Coronary artery (tissue), 2 donors: ENCODE data around the gene RSF1.

Experiments used
- DNase-seq: peaks from one replicate; pipeline ENCODE4 v3.0.0-alpha.2; 2017; ENCODE audit warnings: low spot score
- H3K27ac ChIP-seq, 2 donors: fragments of 200-600 bp; sonication (generic); one replicate each; pipeline ENCODE4 v1.5.1; 2016 to 2019
- H3K4me3 ChIP-seq: fragments of 200-600 bp; sonication (generic); 2 replicates; pipeline ENCODE4 v1.5.1; 2016; ENCODE audit warnings: mild to moderate bottlenecking, moderate library complexity
- TF ChIP-seq, protein P1 (sequence below): fragments of 200-600 bp; sonication (generic); IDR thresholded peaks from one replicate; pipeline ENCODE4 v1.5.1; 2019; ENCODE audit warnings: antibody characterized with exemption

Gene RSF1

DNA sequence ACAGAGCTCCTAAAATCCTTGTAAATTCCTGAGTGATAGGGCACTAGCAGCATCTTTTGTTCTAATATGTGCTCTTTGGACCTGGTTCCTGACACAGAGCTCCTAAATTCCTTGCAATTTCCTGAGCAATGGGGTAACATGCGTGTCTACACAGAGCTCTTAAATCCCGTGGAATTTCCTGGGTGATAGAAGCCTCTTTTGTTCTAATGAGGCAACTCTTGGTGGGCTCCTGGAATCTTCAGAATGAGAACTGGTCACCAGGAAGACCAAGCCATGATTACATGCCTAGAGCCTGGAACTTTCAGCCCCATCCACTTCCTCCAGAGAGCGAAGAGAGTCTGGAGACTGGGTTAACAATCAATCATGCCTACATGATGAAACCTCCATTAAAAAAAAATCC is 19.0 kb downstream of the RSF1 start:
- TF ChIP-seq, protein P1, sequence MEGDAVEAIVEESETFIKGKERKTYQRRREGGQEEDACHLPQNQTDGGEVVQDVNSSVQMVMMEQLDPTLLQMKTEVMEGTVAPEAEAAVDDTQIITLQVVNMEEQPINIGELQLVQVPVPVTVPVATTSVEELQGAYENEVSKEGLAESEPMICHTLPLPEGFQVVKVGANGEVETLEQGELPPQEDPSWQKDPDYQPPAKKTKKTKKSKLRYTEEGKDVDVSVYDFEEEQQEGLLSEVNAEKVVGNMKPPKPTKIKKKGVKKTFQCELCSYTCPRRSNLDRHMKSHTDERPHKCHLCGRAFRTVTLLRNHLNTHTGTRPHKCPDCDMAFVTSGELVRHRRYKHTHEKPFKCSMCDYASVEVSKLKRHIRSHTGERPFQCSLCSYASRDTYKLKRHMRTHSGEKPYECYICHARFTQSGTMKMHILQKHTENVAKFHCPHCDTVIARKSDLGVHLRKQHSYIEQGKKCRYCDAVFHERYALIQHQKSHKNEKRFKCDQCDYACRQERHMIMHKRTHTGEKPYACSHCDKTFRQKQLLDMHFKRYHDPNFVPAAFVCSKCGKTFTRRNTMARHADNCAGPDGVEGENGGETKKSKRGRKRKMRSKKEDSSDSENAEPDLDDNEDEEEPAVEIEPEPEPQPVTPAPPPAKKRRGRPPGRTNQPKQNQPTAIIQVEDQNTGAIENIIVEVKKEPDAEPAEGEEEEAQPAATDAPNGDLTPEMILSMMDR: no peak
- H3K27ac ChIP-seq: no peak overlapping the region
- DNase-seq: no peak
- H3K4me3 ChIP-seq: no peak overlapping the region

DNA sequence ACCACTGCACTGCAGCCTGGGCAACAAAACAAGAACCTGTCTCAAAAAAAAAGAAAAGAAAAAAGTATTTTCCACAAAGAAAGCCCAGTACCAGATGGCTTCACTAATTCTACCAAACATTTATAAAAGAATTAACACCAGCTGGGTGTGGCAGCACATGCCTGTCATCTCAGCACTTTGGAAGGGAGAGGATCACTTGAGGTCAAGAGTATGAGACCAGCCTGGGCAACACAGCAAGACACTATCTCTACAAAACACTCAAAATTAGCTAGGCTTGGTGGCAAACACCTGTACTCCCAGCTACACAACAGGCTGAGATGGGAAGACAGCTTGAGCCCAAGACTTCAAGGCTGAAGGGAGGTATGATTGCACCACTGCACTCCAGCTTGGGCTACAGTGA is 20.1 kb downstream of the RSF1 start:
- TF ChIP-seq, protein P1: no peak

DNA sequence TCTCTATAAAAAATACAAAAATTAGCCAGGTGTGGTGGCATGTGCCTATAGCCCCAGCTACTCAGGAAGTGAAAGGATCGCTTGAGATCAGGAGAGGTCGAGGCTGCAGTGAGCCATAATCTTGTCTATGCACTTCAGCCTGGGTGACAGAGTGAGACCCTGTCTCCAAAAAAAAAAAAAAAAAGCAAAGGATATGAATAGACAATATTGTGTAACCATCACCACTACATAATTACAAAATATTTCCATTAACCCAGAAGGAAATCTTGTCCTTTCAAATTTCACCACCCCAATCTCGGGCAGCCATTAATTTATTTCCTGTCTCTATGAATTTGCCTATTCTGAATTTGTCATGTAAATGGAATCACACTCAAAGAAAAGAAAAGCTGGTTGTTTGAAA is 21.2 kb downstream of the RSF1 start:
- TF ChIP-seq, protein P1: no peak
- Histone ChIP-seq H3K27ac (no peak overlapping the region), H3K4me3 (no peak overlapping the region)
- DNase-seq: no peak

More for the DNA sequence above, 20.1 kb downstream of the RSF1 start:
- Histone ChIP-seq H3K27ac (no peak overlapping the region), H3K4me3 (no peak overlapping the region)
- DNase-seq: no peak

DNA sequence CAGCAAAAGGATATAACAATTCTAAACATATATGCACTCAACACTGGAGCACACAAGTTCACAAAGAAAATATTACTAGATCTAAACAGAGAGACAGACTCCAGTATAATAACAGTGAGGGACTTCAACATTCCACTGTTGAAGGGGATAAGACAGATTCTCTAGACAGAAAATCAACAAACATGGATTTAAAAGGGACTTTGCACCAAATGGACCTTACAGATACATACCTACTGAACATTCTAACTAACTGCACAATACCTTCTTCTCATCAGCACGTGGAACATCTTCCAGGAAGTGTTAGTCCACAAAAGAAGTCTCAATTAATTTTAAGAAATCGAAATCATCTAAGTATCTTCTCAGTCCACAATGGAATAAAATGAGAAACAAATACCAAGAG is 26.6 kb downstream of the RSF1 start:
- TF ChIP-seq, protein P1: no peak
- Histone ChIP-seq H3K27ac (no peak overlapping the region), H3K4me3 (no peak overlapping the region)
- no peak for DNase-seq

DNA sequence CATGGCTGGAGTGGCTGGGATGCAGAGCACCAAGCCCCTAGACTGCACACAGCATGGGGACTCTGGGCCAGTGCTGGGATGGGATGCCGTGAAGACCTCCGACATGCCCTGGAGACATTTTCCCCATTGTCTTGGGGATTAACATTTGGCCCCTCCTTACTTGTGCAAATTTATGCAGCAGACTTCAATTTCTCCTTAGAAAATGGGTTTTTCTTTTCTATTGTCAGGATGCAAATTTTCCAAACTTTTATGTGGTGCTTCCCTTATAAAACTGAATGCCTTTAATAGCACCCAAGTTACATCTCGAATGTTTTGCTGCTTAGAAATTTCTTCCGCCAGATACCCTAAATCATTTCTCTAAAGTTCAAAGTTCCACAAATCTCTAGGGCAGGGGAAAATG is 29.2 kb downstream of the RSF1 start:
- H3K27ac ChIP-seq: no peak overlapping the region
- DNase-seq: no peak
- TF ChIP-seq, protein P1: no peak
- no peak overlapping the region for H3K4me3 ChIP-seq

DNA sequence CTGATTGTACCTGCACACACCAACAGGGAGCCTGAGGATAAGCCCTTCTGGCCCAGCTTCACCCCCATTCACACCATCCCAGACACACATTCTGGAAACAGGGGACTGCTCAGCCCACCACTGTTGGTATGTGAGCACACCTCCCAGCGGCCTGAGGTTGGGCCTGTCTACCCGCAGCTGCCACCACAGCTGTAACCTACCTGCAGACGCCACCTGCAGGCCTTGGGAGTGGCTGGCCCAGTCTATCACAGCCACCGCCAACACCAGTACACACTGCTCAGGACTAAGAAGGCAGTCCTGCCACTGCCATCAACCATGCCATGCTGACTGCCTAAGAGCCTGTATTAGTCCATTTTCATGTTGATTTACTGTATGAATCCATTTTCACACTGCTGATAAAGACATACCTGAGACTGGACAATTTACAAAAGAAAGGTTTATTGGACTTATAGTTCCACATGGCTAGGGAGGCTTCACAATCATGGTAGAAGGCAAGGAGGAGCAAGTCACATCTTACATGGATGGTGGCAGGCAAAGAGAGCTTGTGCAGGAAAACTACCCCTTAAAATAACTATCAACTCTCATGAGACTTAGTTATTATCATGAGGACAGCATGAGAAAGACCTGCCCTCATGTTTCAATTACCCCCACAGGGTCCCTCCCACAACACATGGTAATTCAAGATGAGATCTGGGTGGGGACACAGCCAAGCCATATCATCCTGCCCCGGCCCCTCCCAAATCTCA is 30.6 kb downstream of the RSF1 start:
- no peak for DNase-seq
- Histone ChIP-seq H3K27ac (no peak overlapping the region), H3K4me3 (no peak overlapping the region)
- TF ChIP-seq, protein P1: no peak

DNA sequence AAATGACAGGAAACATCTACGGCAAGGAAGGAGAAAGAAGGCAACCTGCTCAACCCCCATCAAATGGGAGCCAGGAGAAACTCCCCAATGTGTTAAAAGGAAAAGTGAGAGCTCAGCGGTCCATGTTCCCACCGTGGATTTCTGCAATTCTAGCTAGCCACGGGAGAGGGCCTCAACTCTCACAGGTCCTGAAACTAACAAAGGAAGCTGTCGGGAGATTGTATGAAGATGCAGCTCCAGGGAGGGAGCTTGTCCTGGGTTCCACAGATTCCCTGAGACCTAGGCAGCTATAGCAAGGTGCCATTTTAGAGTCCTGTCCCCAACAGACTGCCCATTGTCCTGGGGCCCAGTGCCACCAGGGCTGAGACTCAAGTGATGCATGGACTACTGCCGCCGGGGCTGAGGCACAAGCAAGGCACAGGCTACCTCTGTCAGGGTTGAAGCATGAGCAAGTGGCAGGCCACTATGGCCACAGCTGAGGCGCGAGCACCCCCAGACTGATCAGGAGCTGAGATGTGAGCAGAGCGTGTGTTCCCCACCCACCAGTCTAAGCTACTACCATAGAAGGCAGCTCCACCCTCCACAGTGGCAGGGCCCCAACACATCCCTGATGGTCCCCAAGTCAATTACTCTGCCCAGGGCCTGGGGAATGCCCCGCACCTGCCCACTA is 31.3 kb downstream of the RSF1 start:
- TF ChIP-seq, protein P1: no peak
- Histone ChIP-seq H3K27ac (no peak overlapping the region), H3K4me3 (no peak overlapping the region)
- DNase-seq: no peak
